ENCODE results near the gene RPA1.

DNA sequence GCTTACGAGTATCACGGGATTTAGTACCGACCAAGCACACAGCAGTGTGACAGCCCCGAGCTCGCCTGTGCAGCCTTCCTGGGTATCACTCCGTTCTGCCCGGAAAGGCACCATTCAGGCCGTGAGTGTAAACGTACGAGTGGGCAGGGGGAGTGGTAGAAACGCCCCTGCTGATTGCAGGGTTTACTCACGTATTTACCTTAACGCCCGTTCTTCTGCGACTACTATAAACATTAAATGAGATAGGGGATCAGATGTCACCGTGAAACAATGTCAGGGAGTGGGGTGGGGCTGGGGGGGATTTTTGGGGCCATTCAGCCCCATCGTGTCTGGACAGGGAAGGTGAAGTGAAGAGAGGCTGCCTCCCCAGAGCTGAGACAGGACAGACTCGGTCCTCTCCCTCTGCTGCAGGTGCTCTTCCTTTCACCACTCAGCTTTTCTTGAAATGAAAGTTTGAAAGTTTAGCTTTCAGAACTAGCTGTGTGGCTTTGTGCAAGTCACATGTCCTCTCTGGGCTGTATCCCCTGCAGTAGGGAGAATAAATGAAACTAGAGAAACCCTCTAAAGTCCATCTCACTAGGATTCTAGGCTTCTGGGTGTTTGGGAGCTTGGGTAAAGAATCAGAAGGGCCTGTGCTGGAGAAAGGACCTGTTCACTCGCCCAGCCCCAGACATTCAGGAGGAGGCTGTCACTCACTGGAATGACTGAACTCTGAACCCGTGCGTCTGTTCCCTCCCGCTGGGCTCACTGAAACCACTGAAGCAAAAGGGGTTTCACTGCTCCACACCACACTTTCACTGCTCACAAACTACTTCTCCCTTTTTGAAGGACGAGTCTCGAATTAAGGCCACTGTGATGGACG lies 66.7 kb downstream of the RPA1 start:
- TF ChIP-seq, protein P1, sequence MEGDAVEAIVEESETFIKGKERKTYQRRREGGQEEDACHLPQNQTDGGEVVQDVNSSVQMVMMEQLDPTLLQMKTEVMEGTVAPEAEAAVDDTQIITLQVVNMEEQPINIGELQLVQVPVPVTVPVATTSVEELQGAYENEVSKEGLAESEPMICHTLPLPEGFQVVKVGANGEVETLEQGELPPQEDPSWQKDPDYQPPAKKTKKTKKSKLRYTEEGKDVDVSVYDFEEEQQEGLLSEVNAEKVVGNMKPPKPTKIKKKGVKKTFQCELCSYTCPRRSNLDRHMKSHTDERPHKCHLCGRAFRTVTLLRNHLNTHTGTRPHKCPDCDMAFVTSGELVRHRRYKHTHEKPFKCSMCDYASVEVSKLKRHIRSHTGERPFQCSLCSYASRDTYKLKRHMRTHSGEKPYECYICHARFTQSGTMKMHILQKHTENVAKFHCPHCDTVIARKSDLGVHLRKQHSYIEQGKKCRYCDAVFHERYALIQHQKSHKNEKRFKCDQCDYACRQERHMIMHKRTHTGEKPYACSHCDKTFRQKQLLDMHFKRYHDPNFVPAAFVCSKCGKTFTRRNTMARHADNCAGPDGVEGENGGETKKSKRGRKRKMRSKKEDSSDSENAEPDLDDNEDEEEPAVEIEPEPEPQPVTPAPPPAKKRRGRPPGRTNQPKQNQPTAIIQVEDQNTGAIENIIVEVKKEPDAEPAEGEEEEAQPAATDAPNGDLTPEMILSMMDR (IDR thresholded peaks at IDR 0.05 in 2 of 3, conservative IDR thresholded peaks at IDR 0.05 in 1 of 3; ENCODE audit: borderline replicate concordance in 1 of 3, insufficient read depth in 1 of 3, low read depth in 2 of 3, low read length in 2 of 3) = no peak
- no peak for TF ChIP-seq POLR2A (IDR thresholded peaks at IDR 0.05; ENCODE audit: borderline replicate concordance, extremely low read depth, insufficient read depth, insufficient read length)
- no peak for TF ChIP-seq RAD21 (IDR thresholded peaks at IDR 0.05; ENCODE audit: low read depth)
- no peak for TF ChIP-seq SP1 (IDR thresholded peaks at IDR 0.05; ENCODE audit: low read depth)
- no peak for TF ChIP-seq CEBPB (IDR thresholded peaks at IDR 0.05; ENCODE audit: low read depth)
- TF ChIP-seq YY1 (IDR thresholded peaks at IDR 0.05; ENCODE audit: extremely low read depth, insufficient replicate concordance, low read depth, low read length) = no peak
- TF ChIP-seq EZH2 (IDR thresholded peaks at IDR 0.05) = no peak
- no peak for TF ChIP-seq SIN3A (IDR thresholded peaks at IDR 0.05; ENCODE audit: low read depth)
- TF ChIP-seq, protein P2, sequence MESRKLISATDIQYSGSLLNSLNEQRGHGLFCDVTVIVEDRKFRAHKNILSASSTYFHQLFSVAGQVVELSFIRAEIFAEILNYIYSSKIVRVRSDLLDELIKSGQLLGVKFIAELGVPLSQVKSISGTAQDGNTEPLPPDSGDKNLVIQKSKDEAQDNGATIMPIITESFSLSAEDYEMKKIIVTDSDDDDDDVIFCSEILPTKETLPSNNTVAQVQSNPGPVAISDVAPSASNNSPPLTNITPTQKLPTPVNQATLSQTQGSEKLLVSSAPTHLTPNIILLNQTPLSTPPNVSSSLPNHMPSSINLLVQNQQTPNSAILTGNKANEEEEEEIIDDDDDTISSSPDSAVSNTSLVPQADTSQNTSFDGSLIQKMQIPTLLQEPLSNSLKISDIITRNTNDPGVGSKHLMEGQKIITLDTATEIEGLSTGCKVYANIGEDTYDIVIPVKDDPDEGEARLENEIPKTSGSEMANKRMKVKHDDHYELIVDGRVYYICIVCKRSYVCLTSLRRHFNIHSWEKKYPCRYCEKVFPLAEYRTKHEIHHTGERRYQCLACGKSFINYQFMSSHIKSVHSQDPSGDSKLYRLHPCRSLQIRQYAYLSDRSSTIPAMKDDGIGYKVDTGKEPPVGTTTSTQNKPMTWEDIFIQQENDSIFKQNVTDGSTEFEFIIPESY (IDR thresholded peaks at IDR 0.05; ENCODE audit: extremely low read depth, insufficient replicate concordance, low read length) = no peak
- TF ChIP-seq FOSL1 (IDR thresholded peaks at IDR 0.05; ENCODE audit: low read depth) = no peak
- TF ChIP-seq TCF7L2 (IDR thresholded peaks at IDR 0.05; ENCODE audit: borderline replicate concordance, extremely low read depth, insufficient read depth, insufficient read length) = no peak
- no peak for TF ChIP-seq SRF (IDR thresholded peaks at IDR 0.05; ENCODE audit: low read depth)
- TF ChIP-seq, protein P3, sequence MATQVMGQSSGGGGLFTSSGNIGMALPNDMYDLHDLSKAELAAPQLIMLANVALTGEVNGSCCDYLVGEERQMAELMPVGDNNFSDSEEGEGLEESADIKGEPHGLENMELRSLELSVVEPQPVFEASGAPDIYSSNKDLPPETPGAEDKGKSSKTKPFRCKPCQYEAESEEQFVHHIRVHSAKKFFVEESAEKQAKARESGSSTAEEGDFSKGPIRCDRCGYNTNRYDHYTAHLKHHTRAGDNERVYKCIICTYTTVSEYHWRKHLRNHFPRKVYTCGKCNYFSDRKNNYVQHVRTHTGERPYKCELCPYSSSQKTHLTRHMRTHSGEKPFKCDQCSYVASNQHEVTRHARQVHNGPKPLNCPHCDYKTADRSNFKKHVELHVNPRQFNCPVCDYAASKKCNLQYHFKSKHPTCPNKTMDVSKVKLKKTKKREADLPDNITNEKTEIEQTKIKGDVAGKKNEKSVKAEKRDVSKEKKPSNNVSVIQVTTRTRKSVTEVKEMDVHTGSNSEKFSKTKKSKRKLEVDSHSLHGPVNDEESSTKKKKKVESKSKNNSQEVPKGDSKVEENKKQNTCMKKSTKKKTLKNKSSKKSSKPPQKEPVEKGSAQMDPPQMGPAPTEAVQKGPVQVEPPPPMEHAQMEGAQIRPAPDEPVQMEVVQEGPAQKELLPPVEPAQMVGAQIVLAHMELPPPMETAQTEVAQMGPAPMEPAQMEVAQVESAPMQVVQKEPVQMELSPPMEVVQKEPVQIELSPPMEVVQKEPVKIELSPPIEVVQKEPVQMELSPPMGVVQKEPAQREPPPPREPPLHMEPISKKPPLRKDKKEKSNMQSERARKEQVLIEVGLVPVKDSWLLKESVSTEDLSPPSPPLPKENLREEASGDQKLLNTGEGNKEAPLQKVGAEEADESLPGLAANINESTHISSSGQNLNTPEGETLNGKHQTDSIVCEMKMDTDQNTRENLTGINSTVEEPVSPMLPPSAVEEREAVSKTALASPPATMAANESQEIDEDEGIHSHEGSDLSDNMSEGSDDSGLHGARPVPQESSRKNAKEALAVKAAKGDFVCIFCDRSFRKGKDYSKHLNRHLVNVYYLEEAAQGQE (IDR thresholded peaks at IDR 0.05; ENCODE audit: low read depth) = no peak
